Stimulated activated CD8-positive, alpha-beta memory T cell treated with anti-CD3 and anti-CD28 coated beads, Interleukin-12 subunit alpha, Interleukin-12 subunit beta, amount 100 ng/mL, for 1 hour (primary cell): ENCODE measurements around the gene TRAFD1.

Experiments used
- DNase-seq: peaks from one replicate; pipeline ENCODE4 v3.0.0-alpha.2; 2020; ENCODE audit warnings: low read depth

The TRAFD1 gene

GRCh38 chr12:112179341-112179740 lies 54.0 kb downstream of the TRAFD1 start:
- DNase-seq, result no peak

GRCh38 chr12:112179916-112180315 lies 54.6 kb downstream of the TRAFD1 start:
- no peak for DNase-seq

- no peak for DNase-seq
Observed at GRCh38 chr12:112180422-112180821, 55.1 kb downstream of the TRAFD1 start.

- no peak for DNase-seq
Observed at GRCh38 chr12:112182499-112182898, 57.1 kb downstream of the TRAFD1 start.

- no peak for DNase-seq
Observed at GRCh38 chr12:112183141-112184021, 58.0 kb downstream of the TRAFD1 start.

GRCh38 chr12:112184056-112184887 lies 58.9 kb downstream of the TRAFD1 start:
- DNase-seq, result no peak

- no peak for DNase-seq
Observed at GRCh38 chr12:112185093-112185923, 59.9 kb downstream of the TRAFD1 start.

- DNase-seq, result no peak
Observed at GRCh38 chr12:112188130-112188830, 62.9 kb downstream of the TRAFD1 start.

- DNase-seq, result no peak
Observed at GRCh38 chr12:112190231-112191025, 65.1 kb downstream of the TRAFD1 start.

GRCh38 chr12:112191201-112191600 lies 65.8 kb downstream of the TRAFD1 start:
- no peak for DNase-seq

- DNase-seq, result no peak
Observed at GRCh38 chr12:112191840-112192321, 66.5 kb downstream of the TRAFD1 start.

GRCh38 chr12:112192475-112192874 lies 67.1 kb downstream of the TRAFD1 start:
- no peak for DNase-seq

GRCh38 chr12:112194601-112195247 lies 69.4 kb downstream of the TRAFD1 start:
- DNase-seq, result no peak

- DNase-seq, result no peak
Observed at GRCh38 chr12:112196196-112196875, 71.0 kb downstream of the TRAFD1 start.

- DNase-seq, result peak; percentile 16
Observed at GRCh38 chr12:112198120-112198733, 72.9 kb downstream of the TRAFD1 start.

GRCh38 chr12:112199136-112199535 lies 73.8 kb downstream of the TRAFD1 start:
- DNase-seq, result no peak
